Adrenal gland (tissue), 12 donors: Measurements from ENCODE around the gene TMEM245. TPM values are rescaled to one million over a fixed set of nuclear protein-coding genes. Genes with fewer than 3 reads are reported as not detected.
"Not testable (repeated sequence)": the region's sequence is repeated elsewhere in the genome, so short reads cannot be mapped to it uniquely, and the experiment has no call there.

Source experiments
- DNase-seq, 7 donors: peaks; one replicate each; pipeline ENCODE4 v3.0.0-alpha.2; 2019 to 2020
- H3K27ac ChIP-seq, 5 donors: fragments of 200-600 bp; sonication (generic) in 4 of 5; 1 replicate in 3 of 5; 2 replicates in 2 of 5; pipeline versions ENCODE4 v1.5.1 to v1.8.0; 2016 to 2020; ENCODE audit warnings: mild to moderate bottlenecking in 1 of 5
- H3K27me3 ChIP-seq: fragments of 200-600 bp; 2 replicates; pipeline ENCODE4 v1.8.0; 2021
- H3K36me3 ChIP-seq, 2 donors: fragments of 200-600 bp; replicated peaks in 1 of 2; 1 replicate in 1 of 2; 2 replicates in 1 of 2; pipeline versions ENCODE4 v1.5.1 to v1.8.0; 2018 to 2022
- H3K4me1 ChIP-seq, 2 donors: fragments of 200-600 bp; replicated peaks in 1 of 2; 1 replicate in 1 of 2; 2 replicates in 1 of 2; pipeline versions ENCODE4 v1.5.1 to v1.8.0; 2018 to 2021
- H3K4me3 ChIP-seq, 4 donors: fragments of 200-600 bp; sonication (generic) in 3 of 4; one replicate each; pipeline ENCODE4 v1.5.1; 2016 to 2018
- H3K9me3 ChIP-seq, 3 donors: fragments of 200-600 bp; sonication (generic) in 1 of 3; replicated peaks in 1 of 3; 1 replicate in 2 of 3; 2 replicates in 1 of 3; pipeline versions ENCODE4 v1.5.1 to v1.8.0; 2016 to 2021
- CTCF ChIP-seq, 6 experiments: fragments of 450-650 bp in 4 of 6; fragments of 200-600 bp in 2 of 6; sonication (generic) in 1 of 6; IDR thresholded peaks; 1 replicate in 5 of 6; 2 replicates in 1 of 6; pipeline versions ENCODE4 v1.5.1 to v1.8.0; 2016 to 2021; ENCODE audit warnings: antibody characterized with exemption in 6 of 6, mild to moderate bottlenecking in 2 of 6, moderate library complexity in 1 of 6
- POLR2A ChIP-seq, 2 donors: fragments of 450-650 bp; IDR thresholded peaks; one replicate each; pipeline ENCODE4 v1.6.1; 2017; ENCODE audit warnings: antibody characterized with exemption in 2 of 2, mild to moderate bottlenecking in 2 of 2, moderate library complexity in 1 of 2
- WGBS, 4 donors: extraction: QIAGEN DNeasy Blood & Tissue Kit in 2 of 4; methylation state at CpG; one replicate each; pipeline versions ENCODE4 v1.1.5 to v1.1.7; 2013 to 2017; 5-methylcytosine and 5-hydroxymethylcytosine counted together
- intact Hi-C, 2 donors: fragments of 100-400 bp; cut with DNase I; formaldehyde crosslinking; loops; one replicate each; pipeline versions ENCODE4 v1.14.1 to v1.15.0; 2022 to 2023
- polyA plus RNA-seq, 3 donors: library from polyadenylated mRNA; stranded (reverse); fragments of 200-250 nt in 2 of 3; fragments of 350-450 nt in 1 of 3; fragmentation: Illumina TruSeq in 1 of 3; extraction: RNeasy Lipid Tissue Mini Kit (QIAGEN cat#74804) in 1 of 3; gene quantifications; one replicate each; pipeline ENCODE4 v1.2.3, GENCODE V29; 2013 to 2014
- total RNA-seq, 9 donors: library from RNA; depleted of rRNA in 4 of 9; stranded (reverse); fragments of >200 nt in 4 of 9; fragments of 120-200 nt in 1 of 9; fragmentation: NEBNext Ultra II Directional in 1 of 9; extraction: Animal tissue kit (Norgen Biotek cat#: 25700) in 1 of 9; gene quantifications; one replicate each; pipeline versions ENCODE4 v1.1.0 to v1.2.4, GENCODE V29; 2013 to 2023
- donor health status: healthy with polysubstance abuse.
- donor health status: Bipolar disorder and iron deficiency.
- donor health status: DM: yes; HTN: yes; CAD: no.
- donor health status: DM: no; HTN: no; CAD: no.
- donor health status: DM: no; HTN: no; CAD: no.
- donor health status: DM: yes; HTN: yes; CAD: no.

The TMEM245 gene
- total and polyA plus RNA-seq, 12 donors = 23.6 to 363 (median 143) TPM

- 84 to 96% (median 93%) methylated on average over 1 of the region's 1 CpG for WGBS, 4 donors
- TF ChIP-seq CTCF (IDR thresholded peaks at IDR 0.05) (no peak), POLR2A (IDR thresholded peaks at IDR 0.05) (no peak)
- DNase-seq = no peak
- Histone ChIP-seq H3K36me3 (no peaks in the 10 kb centered on the region), H3K27me3 (no peaks in the 10 kb centered on the region), H3K27ac (no peak overlapping the region), H3K4me1 (no peaks in the 10 kb centered on the region), H3K4me3 (no peak overlapping the region), H3K9me3 (no peaks in the 10 kb centered on the region)
- intact Hi-C loops = no loop called here
Observed at GRCh38 chr9:109134167-109134578, 14.4 kb upstream of the TMEM245 start.

DNA sequence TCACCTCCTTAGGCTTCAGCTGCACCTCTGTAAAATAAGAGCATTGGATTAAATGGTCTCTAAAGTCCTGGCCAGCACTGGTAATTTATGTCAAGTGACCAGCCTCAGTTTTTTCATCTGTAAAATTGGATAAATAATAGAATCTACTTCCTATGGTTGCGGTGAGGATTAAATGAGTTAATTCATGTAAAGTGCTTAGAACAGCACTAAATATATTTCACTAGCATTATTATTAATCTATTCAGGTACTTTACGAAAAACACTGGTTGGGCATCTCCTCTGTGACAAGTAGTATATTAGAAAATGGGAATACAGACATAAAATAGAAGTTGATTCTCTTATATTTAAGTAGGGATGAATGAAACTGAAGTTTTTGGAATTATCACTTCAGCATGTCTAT lies 13.8 kb upstream of the TMEM245 start:
- intact Hi-C loops = no loop called here
- H3K36me3 ChIP-seq = no peaks in the 10 kb centered on the region
- no peak overlapping the region for H3K27ac ChIP-seq
- H3K4me1 ChIP-seq = no peaks in the 10 kb centered on the region
- TF ChIP-seq CTCF (IDR thresholded peaks at IDR 0.05) (no peak), POLR2A (IDR thresholded peaks at IDR 0.05) (no peak)
- 90 to 96% (median 93%) methylated on average over 2 of the region's 2 CpGs for WGBS, 4 donors
- no peak overlapping the region for H3K4me3 ChIP-seq
- H3K27me3 ChIP-seq = no peaks in the 10 kb centered on the region
- H3K9me3 ChIP-seq = no peaks in the 10 kb centered on the region
- DNase-seq = no peak

- Histone ChIP-seq H3K36me3 (no peaks in the 10 kb centered on the region), H3K27me3 (no peaks in the 10 kb centered on the region), H3K27ac (no peak overlapping the region), H3K9me3 (no peaks in the 10 kb centered on the region), H3K4me3 (no peak overlapping the region), H3K4me1 (no peaks in the 10 kb centered on the region)
- intact Hi-C loops = no loop called here
- no peak for DNase-seq
- TF ChIP-seq POLR2A (IDR thresholded peaks at IDR 0.05) (no peak), CTCF (IDR thresholded peaks at IDR 0.05) (no peak)
- WGBS, 4 donors = 42 to 51% (median 51%) methylated on average over 2 of the region's 2 CpGs
Observed at GRCh38 chr9:109132567-109133021, 12.8 kb upstream of the TMEM245 start.

DNA sequence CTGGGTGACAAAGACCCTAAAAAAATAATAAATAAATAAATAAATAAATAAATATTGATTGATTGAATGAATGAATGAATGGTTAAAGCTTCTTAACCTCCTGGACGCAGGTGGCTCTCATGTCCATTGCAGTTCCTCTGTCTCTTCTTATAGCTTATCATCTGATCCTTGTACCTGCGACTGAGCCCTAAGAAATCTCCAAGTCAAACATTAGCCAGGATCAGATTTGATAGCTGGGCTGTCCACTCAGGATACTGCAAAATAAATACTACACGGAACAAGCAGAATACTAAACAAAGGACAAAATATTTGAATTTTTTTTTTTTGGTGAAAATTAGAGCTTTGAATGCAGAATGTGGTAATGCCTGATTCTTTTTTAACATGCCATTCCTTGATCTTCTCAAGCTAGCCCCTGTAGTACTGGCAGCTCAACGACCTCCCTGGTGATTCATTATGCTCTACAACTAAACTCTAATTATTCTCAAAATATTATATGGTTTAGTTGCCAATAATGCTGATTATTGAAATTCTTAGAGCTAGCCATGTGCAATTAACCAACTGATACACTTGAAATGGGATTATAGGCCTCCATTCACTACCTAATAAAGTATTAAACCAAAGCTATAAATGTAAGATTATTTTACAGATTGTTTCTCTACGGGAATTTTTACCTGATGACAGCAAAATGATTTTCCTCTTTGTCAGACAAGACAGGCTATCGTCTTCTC lies 9.9 kb upstream of the TMEM245 start:
- intact Hi-C loops = loop anchor here in 1 of 2 donors (10.0 kb wide), 1 partner anchor 195 kb away; the partner anchor contains the start of genes ABITRAM and ELP1
- DNase-seq = no peak
- H3K27me3 ChIP-seq = no peaks in the 10 kb centered on the region
- no peaks in the 10 kb centered on the region for H3K4me1 ChIP-seq
- H3K9me3 ChIP-seq = no peaks in the 10 kb centered on the region
- TF ChIP-seq CTCF (IDR thresholded peaks at IDR 0.05) (no peak), POLR2A (IDR thresholded peaks at IDR 0.05) (no peak)
- H3K36me3 ChIP-seq = no peaks in the 10 kb centered on the region
- no peak overlapping the region for H3K4me3 ChIP-seq
- 72 to 89% (median 88%) methylated on average over 6 of the region's 6 CpGs for WGBS, 4 donors
- no peak overlapping the region for H3K27ac ChIP-seq

GRCh38 chr9:109126671-109127070 lies 6.9 kb upstream of the TMEM245 start:
- H3K9me3 ChIP-seq, H3K4me1 ChIP-seq, H3K36me3 ChIP-seq, H3K27ac ChIP-seq, H3K27me3 ChIP-seq, H3K4me3 ChIP-seq, DNase-seq: not testable (repeated sequence)
- intact Hi-C loops = loop anchor here in 1 of 2 donors (10.0 kb wide), 1 partner anchor 192 kb away; the partner anchor contains the start of genes ABITRAM and ELP1
- WGBS, 4 donors = 76 to 90% (median 85%) methylated on average over 4 of the region's 4 CpGs
